Measurements from ENCODE around the gene ZNF823. TPM values are rescaled to one million over a fixed set of nuclear protein-coding genes. Genes with fewer than 3 reads are reported as not detected.

Gene ZNF823
- polyA plus RNA-seq, 1 donor from 2014 or later: 7.8 TPM

GRCh38 chr19:11752244-11752736 is 13.5 kb upstream of the ZNF823 start:
- Histone ChIP-seq H3K4me3 (ENCODE audit: low read length) (no peak overlapping the region), H4K20me1 (ENCODE audit: insufficient read depth) (no peaks in the 10 kb centered on the region), H3K79me2 (replicated peaks; ENCODE audit: insufficient read depth, low read length) (no peaks in the 10 kb centered on the region), H3K27ac (ENCODE audit: low read length) (no peak overlapping the region), H3K9ac (ENCODE audit: low read length) (no peak overlapping the region), H3K9me3 (ENCODE audit: low read length) (peaks cover 8% of the 10 kb centered on the region), H2AFZ (ENCODE audit: low read depth, low read length) (no peak overlapping the region), H3K4me2 (ENCODE audit: low read length) (no peak overlapping the region), H3K9me2 (ENCODE audit: insufficient read depth, low read length) (no peaks in the 10 kb centered on the region), H3K36me3 (ENCODE audit: insufficient read depth, low read length) (no peaks in the 10 kb centered on the region), H3F3A (ENCODE audit: insufficient read depth, low read length, poor library complexity, severe bottlenecking) (no peaks in the 10 kb centered on the region), H3K27me3 (ENCODE audit: insufficient read depth, low read depth, low read length) (no peaks in the 10 kb centered on the region)
- TF ChIP-seq MXI1 (conservative IDR thresholded peaks at IDR 0.05; ENCODE audit: poor library complexity, severe bottlenecking) (no peak), CTCF (IDR thresholded peaks at IDR 0.05; ENCODE audit: poor library complexity, severe bottlenecking) (no peak), TAF1 (IDR thresholded peaks at IDR 0.05; ENCODE audit: low read depth) (no peak), RAD21 (conservative IDR thresholded peaks at IDR 0.05) (no peak), SMC3 (conservative IDR thresholded peaks at IDR 0.05; ENCODE audit: poor library complexity) (no peak), EP300 (conservative IDR thresholded peaks at IDR 0.05; ENCODE audit: poor library complexity, severe bottlenecking) (no peak), REST (IDR thresholded peaks at IDR 0.05; ENCODE audit: borderline replicate concordance) (no peak), EZH2 (IDR thresholded peaks at IDR 0.05; ENCODE audit: borderline replicate concordance, insufficient read depth, low read length, poor library complexity, severe bottlenecking) (no peak), POLR2AphosphoS5 (IDR thresholded peaks at IDR 0.05) (no peak)

- Histone ChIP-seq H3K4me2 (ENCODE audit: low read length) (no peak overlapping the region), H3K9me3 (ENCODE audit: low read length) (no peaks in the 10 kb centered on the region), H4K20me1 (ENCODE audit: insufficient read depth) (no peaks in the 10 kb centered on the region), H3K36me3 (ENCODE audit: insufficient read depth, low read length) (no peaks in the 10 kb centered on the region), H3F3A (ENCODE audit: insufficient read depth, low read length, poor library complexity, severe bottlenecking) (no peaks in the 10 kb centered on the region), H2AFZ (ENCODE audit: low read depth, low read length) (no peak overlapping the region), H3K4me3 (ENCODE audit: low read length) (no peak overlapping the region), H3K9me2 (ENCODE audit: insufficient read depth, low read length) (no peaks in the 10 kb centered on the region), H3K27ac (ENCODE audit: low read length) (no peak overlapping the region), H3K27me3 (ENCODE audit: insufficient read depth, low read depth, low read length) (no peaks in the 10 kb centered on the region), H3K79me2 (replicated peaks; ENCODE audit: insufficient read depth, low read length) (no peaks in the 10 kb centered on the region), H3K9ac (ENCODE audit: low read length) (no peak overlapping the region)
- no peak for TF ChIP-seq REST (IDR thresholded peaks at IDR 0.05; ENCODE audit: borderline replicate concordance)
- no peak for TF ChIP-seq POLR2AphosphoS5 (IDR thresholded peaks at IDR 0.05)
- TF ChIP-seq SMC3 (conservative IDR thresholded peaks at IDR 0.05; ENCODE audit: poor library complexity): no peak
- TF ChIP-seq EZH2 (IDR thresholded peaks at IDR 0.05; ENCODE audit: borderline replicate concordance, insufficient read depth, low read length, poor library complexity, severe bottlenecking): no peak
- TF ChIP-seq MXI1 (conservative IDR thresholded peaks at IDR 0.05; ENCODE audit: poor library complexity, severe bottlenecking): no peak
- no peak for TF ChIP-seq CTCF (IDR thresholded peaks at IDR 0.05; ENCODE audit: poor library complexity, severe bottlenecking)
- no peak for TF ChIP-seq EP300 (conservative IDR thresholded peaks at IDR 0.05; ENCODE audit: poor library complexity, severe bottlenecking)
- no peak for TF ChIP-seq TAF1 (IDR thresholded peaks at IDR 0.05; ENCODE audit: low read depth)
- no peak for TF ChIP-seq RAD21 (conservative IDR thresholded peaks at IDR 0.05)
Observed at GRCh38 chr19:11749751-11750150, 11.0 kb upstream of the ZNF823 start.
